ENCODE results near the gene MYO9B.
"Not testable (repeated sequence)": the region's sequence is repeated elsewhere in the genome, so short reads cannot be mapped to it uniquely, and the experiment has no call there.

MYO9B gene

DNA sequence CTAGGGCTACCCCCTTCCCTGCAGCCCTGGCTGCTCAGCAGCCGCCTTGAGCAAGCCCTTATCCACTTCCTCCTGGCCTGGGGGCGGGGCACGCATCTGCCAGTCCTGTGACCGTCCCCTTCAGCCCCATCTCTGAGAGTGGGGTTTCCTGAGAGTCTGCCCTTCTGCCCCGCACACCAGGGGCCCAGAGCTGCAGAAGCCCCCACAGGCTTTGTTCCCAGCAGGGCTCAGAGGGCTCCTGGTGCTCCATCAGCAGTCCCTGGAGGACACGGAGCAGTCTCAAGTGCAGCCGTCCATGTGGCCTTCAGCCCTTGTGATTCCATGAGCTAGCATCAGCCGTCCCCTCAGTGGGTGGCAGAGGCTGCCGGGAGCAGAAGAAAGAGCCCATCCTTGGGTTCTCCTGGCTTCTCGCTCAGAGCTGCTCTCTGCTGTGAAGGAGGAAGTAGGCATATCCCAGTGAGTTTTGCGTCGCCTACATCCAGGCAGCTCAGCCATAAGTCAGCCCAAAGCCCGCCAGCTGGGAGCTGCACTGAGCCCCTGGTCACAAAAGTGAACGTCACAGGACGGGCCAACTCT is 16.3 kb downstream of the MYO9B start:
- peak; percentile 84 for DNase-seq

DNA sequence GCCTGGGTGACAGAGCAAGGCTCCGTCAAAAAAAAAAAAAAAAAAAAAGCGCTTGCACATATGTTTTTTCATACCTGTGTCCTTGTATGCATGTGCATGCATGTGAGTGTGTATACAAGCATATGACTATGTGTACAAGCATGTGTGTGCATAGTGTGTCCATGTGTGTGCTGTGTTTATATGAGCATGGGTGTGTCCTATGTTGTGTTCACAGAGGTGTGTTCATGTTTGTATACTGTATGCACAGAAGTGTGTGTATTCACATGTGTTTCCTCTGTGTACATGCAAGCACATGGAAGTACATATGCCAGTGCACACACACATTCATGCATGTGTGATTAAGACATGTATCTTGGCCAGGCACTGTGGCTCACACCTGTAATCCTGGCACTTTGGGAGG is 17.1 kb downstream of the MYO9B start:
- no peak for DNase-seq

DNA sequence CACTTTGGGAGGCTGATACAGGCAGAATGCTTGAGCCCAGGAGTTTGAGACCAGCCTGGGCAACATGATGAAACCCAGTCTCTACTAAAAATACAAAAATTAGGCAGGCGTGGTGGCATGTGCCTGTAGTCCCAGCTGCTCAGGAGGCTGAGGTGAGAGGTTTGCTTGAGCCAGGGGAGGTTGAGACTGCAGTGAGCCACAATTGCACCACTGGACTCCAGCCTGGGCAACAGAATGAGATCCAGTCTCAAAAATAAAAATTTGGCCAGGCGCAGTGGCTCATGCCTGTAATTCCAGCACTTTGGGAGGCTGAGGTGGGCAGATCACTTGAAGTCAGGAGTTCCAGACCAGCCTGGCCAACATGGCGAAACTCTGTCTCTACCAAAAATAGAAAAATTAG is 19.1 kb downstream of the MYO9B start:
- DNase-seq = not testable (repeated sequence)

DNA sequence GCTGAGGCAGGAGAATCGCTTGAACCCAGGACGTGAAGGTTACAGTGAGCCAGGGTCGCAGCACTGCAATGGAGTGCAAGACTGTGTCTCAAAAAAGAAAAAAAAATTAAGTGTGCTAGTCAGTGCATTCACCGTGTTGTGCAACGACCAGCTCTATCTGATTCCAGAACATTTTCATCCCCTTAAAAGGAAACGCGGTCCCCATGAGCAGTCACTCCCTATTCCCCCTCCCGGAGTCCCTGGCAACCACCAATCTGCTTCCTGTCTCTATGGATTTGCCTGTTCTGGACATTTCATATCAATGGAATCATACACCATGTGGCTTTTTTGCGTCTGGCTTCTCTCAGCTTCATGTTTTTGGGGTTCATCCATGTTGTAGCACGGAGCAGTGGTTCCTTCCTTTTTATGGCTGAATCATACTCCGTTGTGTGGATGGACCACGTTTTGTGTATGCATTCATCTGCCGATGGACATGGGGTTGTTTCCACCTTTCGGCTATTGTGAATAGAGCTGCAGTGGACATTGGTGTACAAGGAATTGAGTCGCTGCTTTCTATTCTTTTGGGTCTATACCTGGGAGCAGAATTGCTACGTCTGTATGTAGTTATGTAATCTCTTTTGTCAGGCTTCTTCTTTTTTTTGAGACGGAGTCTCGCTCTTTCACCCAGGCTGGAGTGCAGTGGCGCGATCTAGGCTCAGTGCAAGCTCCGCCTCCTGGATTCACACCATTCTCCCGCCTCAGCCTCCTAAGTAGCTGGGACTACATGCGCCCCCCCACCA is 19.8 kb downstream of the MYO9B start:
- DNase-seq = no peak

DNA sequence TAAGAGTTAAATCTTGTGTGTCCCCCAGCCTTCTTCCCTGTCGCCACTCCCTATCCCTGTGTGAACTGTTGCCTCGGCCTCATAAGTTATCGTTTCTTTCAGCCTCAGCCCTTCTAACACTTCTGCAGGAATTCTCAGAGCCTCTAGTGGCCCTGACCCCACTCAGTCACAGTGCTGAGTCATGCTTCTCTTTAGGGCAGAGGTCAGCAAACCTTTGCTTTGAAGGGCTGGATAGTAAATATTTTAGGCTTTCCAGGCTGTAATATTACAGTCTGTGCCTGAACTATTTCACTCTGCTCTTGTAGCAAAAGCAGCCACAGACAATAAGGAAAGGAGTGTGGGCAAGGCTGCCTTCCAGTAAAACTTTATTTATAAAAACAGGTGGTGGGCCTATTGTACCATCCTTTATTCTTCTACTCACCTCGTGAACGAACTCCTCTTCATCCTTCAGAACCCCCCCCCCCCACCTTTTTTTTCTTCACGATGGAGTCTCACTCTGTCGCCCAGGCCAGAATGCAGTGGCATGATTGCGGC is 22.1 kb downstream of the MYO9B start:
- DNase-seq = peak; percentile 59

DNA sequence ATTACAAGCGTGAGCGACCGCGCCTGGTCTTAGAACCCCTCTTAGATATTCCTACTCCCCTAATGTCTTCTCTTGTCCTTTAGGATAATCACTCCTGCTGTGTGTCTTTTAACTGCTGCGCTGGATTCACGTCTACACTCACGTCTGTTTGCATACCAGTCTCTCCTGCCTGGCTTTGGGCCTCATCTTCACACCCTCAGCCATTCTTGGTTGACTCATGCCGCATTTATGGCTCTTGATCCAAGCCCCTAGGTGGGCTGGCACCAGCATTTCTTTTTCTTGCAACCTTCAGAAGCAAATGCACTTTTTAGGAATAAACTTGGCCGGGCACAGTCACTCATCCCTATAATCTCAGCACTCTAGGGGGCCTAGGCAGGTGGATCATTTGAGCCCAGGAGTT is 22.7 kb downstream of the MYO9B start:
- no peak for DNase-seq

DNA sequence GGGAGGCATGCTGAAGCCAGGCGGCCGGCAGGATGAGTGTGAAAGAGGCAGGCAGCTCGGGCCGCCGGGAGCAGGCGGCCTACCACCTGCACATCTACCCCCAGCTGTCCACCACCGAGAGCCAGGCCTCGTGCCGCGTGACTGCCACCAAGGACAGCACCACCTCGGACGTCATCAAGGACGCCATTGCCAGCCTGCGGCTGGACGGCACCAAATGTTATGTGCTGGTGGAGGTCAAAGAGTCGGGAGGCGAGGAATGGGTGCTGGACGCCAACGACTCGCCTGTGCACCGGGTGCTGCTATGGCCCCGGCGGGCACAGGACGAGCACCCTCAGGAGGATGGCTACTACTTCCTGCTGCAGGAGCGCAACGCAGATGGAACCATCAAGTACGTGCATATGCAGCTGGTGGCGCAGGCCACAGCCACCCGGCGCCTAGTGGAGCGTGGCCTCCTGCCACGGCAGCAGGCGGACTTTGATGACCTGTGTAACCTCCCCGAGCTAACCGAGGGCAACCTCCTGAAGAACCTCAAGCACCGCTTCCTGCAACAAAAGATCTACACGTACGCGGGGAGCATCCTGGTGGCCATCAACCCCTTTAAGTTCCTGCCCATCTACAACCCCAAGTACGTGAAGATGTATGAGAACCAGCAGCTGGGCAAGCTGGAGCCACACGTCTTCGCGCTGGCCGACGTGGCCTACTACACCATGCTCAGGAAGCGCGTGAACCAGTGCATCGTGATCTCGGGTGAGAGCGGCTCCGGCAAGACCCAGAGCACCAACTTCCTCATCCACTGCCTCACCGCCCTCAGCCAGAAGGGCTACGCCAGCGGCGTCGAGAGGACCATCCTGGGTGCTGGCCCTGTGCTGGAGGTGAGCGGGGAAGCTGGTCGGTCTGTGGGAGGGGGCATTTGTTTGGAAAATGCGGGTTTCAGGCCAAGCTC is 26.4 kb downstream of the MYO9B start:
- DNase-seq = no peak

DNA sequence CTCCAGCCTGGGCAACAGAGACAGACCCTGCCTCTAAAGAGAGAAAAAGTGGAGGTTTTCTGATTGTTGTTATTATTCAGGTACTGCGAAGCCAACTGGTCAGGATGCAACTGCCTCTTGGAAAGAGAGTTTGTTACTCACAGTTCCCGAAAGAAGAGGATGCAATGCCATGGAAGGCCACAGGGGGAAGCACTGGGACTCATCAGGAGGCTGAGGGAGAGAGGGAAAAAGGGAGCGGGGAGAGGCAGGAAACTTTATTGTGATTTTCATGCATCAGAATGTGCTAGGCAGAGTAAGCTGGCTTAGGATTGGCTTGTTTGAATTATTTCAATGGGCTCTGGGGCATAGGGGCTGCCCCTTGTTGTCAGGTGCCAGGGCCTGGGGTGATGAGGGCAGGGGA is 27.6 kb downstream of the MYO9B start:
- peak; percentile 57 for DNase-seq

DNA sequence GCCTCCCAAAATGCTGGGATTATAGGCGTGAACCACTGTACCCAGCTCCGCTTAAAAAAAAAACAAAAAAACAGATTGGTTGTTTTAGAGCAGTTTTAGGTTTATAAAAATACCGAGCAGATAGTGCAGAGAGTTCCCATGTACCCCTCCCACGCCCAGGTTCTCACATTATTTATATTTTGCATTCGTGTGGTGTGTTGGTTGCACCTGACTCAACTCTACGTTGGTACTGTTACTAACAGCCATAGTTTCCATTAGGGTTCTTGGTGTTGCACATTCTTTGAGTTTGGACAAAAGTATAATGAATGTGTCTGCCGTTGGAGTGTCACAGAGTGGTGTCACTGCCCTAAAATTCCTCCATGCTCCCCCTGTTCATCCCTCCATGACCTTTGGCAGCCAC is 29.1 kb downstream of the MYO9B start:
- no peak for DNase-seq

DNA sequence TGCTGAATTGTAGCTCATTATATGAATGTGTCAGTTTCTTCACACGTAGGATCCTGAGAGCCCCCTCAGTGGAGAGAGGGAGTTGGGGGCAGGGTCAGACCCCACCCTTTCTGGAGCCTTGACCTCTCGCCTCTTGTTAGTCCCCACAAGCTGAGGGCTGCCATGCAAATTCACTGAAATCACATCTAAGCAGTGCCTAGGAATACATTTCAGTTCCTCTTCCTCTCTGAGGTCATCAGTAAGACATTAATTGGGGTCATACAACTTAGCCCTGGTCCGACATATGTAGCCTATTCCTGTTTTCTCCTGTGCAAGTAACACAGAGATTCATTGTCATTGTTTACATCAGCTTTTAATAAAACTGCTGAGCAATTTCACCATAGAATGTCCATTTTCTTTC is 30.0 kb downstream of the MYO9B start:
- peak; percentile 72 for DNase-seq

DNA sequence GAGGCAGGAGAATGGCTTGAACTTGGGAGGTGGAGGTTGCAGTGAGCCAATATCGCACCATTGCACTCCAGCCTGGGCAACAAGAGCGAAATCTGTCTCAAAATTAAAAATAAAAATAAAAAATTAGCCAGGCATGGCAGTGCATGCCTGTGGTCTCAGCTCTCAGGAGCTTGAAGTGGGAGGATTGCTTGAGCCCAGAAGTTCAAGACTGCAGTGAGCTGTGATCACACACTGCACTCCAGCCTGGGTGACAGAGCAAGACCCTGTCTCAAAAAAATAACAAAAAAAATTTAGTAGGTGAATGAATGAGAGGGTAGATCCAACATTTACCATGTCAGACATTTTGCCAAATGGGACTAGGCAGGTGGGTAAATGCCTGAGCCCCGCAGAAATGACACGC is 31.4 kb downstream of the MYO9B start:
- DNase-seq = not testable (repeated sequence)

DNA sequence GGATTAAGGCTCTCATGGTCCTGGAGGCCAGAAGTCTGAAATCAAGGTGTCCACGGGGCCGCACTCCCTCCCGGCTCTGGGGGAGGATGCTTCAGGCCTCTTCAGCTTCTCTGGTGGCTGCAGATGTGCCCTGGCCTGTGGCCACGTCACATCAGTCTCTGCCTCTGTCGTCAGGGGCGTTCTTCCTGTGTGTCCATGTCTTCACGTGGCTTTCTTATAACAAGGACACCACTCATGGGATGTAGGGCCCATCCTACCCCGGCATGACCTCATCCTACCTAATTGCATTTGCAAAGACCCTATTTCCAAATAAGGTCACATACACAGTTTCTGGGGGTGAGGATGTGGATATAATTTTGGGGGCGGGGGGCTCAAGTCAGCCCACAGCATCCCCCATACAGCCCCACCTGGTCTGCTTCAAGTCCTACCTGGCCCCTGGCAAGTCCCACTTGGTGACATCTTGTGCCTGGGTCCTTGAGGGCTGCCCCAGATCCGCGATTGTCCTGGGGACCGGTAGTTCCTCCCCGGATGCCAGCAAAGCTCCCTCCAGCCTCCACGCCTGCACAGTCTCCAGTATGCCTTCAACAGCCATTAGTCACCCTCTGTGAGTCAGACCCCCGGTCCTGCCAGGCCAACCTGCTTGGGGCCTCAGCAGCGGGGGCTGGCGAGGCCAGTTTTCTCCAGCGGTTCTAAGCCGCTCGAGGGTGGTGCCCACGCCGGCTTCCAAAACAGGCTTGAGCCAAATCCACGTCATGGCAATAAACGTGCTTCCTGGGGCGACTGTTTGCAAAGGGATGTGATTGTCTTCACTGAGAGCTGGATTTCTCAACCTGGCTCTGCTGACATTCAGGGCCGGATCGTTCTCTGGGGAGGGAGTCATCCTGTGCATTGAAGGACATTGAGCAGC is 32.2 kb downstream of the MYO9B start:
- DNase-seq = peak; percentile 96

DNA sequence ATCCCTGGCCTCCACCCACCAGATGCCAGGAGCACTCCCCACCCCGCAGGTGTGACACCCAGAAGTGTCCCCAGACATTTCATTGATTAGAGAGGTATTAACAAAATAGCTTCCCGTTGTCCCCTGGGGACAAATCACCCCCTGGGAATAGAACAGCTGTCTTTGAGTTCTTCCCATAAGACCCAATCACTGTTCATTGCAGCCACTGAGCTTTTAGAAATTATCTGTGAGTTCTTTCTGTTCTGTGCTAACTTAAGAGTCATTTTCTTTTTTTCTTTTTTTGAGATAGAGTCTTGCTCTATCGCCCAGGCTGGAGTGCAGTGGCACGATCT is 32.8 kb downstream of the MYO9B start:
- DNase-seq = no peak

DNA sequence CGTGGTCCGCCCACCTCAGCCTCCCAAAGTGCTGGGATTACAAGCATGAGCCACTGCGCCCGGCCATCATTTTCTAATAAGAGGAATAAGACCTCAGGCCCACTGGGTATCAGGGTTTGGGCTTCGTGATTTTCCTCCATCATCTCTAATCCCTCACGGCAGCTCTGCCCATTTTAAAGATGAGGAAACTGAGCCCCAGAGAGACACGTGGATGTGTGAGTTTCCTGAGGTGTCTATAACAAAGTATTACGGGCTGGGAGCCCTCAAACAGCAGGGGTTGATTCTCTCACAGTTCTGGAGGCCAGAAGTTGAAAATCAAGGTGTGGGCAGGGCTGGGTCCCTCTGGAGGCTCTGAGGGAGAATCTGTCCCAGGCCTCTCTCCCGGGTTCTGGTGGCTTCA is 33.7 kb downstream of the MYO9B start:
- no peak for DNase-seq

DNA sequence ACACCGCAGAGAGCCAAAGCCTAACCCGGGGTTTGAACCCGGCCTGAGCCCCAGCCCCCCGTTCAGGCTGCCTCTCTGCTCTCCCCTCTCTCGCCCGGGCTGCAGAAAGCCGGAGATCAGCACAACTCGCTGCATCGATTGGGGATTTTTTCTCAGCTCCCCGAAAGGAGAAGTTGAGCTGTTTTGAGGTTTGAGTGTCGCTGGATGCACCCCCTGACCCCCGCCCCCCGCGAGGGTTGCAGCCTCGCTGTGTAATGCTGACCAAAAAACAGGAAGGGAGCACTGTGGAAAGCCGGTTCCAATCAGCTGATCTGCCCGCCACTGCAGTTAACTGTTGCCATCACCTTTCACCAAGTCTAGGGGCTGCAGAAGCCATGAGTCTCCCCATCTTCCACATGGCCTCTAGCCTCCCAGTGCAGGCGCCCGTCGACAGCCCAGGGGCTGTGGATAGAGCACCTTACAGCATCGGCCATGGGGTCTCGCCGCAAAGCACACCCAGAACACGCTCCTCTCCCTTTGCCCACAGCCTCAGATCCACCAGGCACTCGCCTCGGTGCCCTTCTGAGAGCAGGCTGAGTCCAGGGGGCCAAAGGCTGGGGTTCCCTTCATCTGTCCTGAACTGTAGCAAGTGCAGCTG is 34.5 kb downstream of the MYO9B start:
- peak; percentile 88 for DNase-seq

DNA sequence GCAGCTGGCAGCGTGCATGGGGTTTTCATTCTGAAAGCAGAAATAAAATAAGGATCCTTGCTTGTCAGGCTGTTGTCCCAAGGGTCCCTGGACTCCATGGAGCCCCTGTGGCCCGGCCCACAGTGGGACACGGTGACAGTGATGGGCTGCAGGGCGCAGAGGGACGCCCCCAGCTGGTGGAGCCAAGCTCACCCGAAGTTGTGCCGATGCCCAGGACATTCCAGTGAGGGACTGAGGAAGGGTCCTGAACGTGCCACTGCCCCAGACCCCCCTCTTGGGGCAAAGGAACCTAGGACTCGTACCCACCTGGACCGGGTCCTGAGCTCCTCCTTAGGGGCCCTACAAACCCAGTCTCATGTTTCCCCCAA is 35.0 kb downstream of the MYO9B start:
- DNase-seq = no peak

DNA sequence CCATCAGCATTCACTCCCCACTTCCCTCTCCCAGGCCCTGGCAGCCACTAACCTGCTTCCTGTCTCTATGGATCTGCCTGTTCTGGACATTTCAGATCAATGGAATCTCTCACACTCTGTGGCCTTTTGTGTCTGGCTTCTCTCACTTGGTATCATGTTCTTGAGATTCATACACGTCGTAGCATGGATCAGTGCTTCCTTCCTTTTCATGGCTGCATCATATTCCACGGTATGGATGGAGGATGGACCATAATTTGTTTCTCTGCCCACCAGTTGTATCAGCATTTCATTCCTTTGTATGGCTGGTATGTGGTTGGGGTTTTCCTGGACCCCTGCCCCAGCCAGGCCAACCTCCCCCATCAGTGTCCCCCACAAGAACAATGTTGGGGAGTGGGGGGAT is 36.2 kb downstream of the MYO9B start:
- DNase-seq = no peak

DNA sequence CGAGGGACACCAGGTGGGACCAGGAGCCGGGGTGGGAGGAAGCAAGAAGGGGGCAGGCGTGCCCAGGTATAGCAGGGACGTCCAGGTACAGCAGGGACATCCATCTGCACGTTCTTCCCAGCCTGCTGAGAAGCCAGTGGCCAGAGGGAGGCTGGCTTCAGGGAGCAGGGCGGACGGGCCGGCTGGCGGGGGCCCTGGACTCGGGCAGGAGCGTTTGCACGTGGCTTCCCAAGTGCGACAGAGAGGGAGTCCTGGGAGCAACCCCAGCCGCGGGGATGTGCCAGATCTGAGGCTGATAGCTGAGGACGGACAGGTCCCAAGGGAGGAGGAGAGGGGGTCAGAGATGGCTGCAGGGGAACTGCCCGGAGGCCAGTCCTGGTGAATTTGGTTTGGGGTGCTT is 36.7 kb downstream of the MYO9B start:
- no peak for DNase-seq

DNA sequence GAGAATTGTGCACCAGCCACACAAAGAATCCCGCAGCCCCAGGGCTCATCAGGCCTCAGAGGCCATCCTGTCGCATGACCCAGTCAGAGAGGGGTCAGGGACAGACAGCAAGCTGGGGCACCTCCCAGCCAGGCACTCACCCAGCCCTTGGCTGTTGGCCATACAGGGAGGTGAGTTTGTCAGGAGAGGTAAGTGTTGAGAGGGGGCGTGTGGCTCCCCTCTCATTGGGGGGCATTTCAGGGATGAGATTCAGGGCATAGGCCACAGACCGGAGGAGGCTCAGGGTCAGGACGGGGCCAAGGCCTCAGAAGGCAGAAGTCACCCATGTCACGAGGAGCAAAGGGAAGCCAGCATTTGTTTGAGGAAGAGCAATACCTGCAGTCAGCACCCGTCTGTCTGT is 37.1 kb downstream of the MYO9B start:
- no peak for DNase-seq

DNA sequence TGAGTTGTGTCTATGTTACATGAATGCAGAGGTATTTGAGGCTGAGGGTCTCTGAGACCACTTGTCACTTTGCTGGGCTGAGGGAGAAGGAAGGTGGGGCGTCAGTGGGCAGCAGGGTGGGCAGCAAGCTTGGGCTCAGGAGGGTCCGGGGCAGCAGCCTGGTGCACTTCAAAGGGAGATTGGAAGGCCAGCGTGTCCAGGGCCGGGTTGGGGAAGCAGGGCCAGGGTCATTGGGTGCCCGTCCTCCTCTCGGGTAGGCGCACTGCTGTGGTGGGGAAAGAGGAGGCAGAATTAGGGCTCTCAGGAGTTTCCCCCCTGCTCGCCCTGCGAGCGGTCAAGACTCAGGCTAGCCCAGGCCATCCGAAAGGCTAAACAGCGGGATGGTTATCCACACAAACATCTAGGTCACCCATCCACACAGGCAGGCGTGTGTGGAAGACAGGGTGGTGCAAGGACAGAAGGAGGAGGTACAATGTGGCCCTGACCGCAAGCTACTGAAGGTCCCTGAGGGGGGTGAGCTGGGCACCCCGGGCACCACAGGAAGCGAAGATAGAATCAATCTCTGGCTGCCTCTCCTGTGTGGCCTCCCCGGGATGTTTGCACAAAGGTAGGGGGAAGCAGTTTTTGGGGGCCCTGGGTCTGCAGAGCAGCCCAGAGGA is 37.7 kb downstream of the MYO9B start:
- DNase-seq = no peak

DNA sequence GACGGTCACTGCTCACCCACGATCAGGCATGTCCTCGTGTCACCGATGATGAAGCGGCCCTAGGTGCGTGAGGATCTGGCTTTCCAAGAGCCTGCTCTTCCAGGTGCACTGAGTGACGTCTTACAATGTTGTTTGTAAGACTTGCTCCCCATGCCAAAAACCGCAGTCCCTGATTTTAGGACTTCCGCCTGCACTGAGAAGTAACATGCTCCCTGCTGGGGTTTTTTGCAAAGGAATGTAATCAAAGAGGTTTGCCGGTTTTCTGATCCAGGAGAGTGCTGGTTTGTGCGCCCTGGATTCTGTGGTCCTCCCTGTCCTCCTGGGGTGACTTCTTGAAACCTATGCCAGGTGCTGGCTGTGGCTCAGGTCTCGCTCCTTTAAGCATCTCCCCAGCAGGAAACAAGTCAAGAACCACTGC is 38.8 kb downstream of the MYO9B start:
- no peak for DNase-seq

Measured in suppressor macrophage treated with lipopolysaccharide for 4 hours (primary cell).